ENCODE data around the gene MOGAT2. TPM values are rescaled to one million over a fixed set of nuclear protein-coding genes. Genes with fewer than 3 reads are reported as not detected.

MOGAT2 gene
- total and polyA plus RNA-seq, 2 of the 13 experiments (the other 11 are each of a cell fraction or from before 2014, with no cell fraction given) = 27.2 to 27.8 TPM

DNA sequence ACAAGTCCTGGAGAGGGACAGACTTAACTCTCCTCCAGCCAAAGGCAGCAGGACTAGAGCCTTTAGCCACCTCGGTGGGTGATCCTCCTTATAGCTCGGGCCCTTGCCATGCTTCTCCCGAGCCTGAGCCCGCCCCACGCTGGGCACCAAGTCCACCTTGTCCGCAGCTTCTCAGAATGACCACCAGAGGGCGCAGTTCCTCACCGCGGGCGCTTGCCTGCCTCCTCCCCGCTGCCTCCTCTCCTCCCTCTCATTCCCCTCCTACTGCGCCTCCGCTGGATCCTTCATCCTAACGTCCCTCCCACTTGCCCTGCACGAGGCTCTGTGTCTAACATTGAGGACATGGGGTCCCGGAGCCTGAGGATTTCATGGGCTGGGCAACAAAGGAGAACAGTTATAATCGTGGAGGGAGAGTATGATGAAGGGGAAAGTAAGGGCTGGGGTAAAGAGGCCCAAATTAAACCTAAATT lies 11.3 kb upstream of the MOGAT2 start (continued):
- TF ChIP-seq, protein P1, sequence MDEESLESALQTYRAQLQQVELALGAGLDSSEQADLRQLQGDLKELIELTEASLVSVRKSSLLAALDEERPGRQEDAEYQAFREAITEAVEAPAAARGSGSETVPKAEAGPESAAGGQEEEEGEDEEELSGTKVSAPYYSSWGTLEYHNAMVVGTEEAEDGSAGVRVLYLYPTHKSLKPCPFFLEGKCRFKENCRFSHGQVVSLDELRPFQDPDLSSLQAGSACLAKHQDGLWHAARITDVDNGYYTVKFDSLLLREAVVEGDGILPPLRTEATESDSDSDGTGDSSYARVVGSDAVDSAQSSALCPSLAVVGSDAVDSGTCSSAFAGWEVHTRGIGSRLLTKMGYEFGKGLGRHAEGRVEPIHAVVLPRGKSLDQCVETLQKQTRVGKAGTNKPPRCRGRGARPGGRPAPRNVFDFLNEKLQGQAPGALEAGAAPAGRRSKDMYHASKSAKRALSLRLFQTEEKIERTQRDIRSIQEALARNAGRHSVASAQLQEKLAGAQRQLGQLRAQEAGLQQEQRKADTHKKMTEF (CRISPR knock-in tag; IDR thresholded peaks at IDR 0.05) = no peak
- no peak for TF ChIP-seq ZNF496 (CRISPR knock-in tag; IDR thresholded peaks at IDR 0.05; ENCODE audit: insufficient replicate concordance)
- TF ChIP-seq, protein P2, sequence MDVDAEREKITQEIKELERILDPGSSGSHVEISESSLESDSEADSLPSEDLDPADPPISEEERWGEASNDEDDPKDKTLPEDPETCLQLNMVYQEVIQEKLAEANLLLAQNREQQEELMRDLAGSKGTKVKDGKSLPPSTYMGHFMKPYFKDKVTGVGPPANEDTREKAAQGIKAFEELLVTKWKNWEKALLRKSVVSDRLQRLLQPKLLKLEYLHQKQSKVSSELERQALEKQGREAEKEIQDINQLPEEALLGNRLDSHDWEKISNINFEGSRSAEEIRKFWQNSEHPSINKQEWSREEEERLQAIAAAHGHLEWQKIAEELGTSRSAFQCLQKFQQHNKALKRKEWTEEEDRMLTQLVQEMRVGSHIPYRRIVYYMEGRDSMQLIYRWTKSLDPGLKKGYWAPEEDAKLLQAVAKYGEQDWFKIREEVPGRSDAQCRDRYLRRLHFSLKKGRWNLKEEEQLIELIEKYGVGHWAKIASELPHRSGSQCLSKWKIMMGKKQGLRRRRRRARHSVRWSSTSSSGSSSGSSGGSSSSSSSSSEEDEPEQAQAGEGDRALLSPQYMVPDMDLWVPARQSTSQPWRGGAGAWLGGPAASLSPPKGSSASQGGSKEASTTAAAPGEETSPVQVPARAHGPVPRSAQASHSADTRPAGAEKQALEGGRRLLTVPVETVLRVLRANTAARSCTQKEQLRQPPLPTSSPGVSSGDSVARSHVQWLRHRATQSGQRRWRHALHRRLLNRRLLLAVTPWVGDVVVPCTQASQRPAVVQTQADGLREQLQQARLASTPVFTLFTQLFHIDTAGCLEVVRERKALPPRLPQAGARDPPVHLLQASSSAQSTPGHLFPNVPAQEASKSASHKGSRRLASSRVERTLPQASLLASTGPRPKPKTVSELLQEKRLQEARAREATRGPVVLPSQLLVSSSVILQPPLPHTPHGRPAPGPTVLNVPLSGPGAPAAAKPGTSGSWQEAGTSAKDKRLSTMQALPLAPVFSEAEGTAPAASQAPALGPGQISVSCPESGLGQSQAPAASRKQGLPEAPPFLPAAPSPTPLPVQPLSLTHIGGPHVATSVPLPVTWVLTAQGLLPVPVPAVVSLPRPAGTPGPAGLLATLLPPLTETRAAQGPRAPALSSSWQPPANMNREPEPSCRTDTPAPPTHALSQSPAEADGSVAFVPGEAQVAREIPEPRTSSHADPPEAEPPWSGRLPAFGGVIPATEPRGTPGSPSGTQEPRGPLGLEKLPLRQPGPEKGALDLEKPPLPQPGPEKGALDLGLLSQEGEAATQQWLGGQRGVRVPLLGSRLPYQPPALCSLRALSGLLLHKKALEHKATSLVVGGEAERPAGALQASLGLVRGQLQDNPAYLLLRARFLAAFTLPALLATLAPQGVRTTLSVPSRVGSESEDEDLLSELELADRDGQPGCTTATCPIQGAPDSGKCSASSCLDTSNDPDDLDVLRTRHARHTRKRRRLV (CRISPR knock-in tag; IDR thresholded peaks at IDR 0.05) = no peak
- TF ChIP-seq, protein P3, sequence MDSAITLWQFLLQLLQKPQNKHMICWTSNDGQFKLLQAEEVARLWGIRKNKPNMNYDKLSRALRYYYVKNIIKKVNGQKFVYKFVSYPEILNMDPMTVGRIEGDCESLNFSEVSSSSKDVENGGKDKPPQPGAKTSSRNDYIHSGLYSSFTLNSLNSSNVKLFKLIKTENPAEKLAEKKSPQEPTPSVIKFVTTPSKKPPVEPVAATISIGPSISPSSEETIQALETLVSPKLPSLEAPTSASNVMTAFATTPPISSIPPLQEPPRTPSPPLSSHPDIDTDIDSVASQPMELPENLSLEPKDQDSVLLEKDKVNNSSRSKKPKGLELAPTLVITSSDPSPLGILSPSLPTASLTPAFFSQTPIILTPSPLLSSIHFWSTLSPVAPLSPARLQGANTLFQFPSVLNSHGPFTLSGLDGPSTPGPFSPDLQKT (CRISPR knock-in tag; IDR thresholded peaks at IDR 0.05; ENCODE audit: borderline replicate concordance) = no peak
- TF ChIP-seq KDM5A (IDR thresholded peaks at IDR 0.05; ENCODE audit: borderline replicate concordance, low read length) = no peak
- no peak for TF ChIP-seq ARHGAP35 (CRISPR knock-in tag; IDR thresholded peaks at IDR 0.05; ENCODE audit: borderline replicate concordance)
- TF ChIP-seq CC2D1A (CRISPR knock-in tag; IDR thresholded peaks at IDR 0.05) = no peak
- no peak for TF ChIP-seq NR1H2 (CRISPR knock-in tag; IDR thresholded peaks at IDR 0.05; ENCODE audit: borderline replicate concordance, low read depth)
- TF ChIP-seq MLLT10 (CRISPR knock-in tag; IDR thresholded peaks at IDR 0.05) = no peak
- no peak for TF ChIP-seq ZNF230 (CRISPR knock-in tag; IDR thresholded peaks at IDR 0.05)
- TF ChIP-seq, protein P4, sequence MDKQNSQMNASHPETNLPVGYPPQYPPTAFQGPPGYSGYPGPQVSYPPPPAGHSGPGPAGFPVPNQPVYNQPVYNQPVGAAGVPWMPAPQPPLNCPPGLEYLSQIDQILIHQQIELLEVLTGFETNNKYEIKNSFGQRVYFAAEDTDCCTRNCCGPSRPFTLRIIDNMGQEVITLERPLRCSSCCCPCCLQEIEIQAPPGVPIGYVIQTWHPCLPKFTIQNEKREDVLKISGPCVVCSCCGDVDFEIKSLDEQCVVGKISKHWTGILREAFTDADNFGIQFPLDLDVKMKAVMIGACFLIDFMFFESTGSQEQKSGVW (CRISPR knock-in tag; IDR thresholded peaks at IDR 0.05; ENCODE audit: borderline replicate concordance) = no peak
- TF ChIP-seq SRSF4 (IDR thresholded peaks at IDR 0.05; ENCODE audit: low read depth, low read length, poor library complexity, severe bottlenecking) = no peak
- TF ChIP-seq ZNF782 (CRISPR knock-in tag; IDR thresholded peaks at IDR 0.05; ENCODE audit: borderline replicate concordance) = 0 out of 2 replicates have a peak, but pooled peaks have one; percentile 42
- no peak for TF ChIP-seq NR2F1 (CRISPR knock-in tag; IDR thresholded peaks at IDR 0.05)
- TF ChIP-seq, protein P5, sequence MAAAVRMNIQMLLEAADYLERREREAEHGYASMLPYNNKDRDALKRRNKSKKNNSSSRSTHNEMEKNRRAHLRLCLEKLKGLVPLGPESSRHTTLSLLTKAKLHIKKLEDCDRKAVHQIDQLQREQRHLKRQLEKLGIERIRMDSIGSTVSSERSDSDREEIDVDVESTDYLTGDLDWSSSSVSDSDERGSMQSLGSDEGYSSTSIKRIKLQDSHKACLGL (CRISPR knock-in tag; IDR thresholded peaks at IDR 0.05) = no peak
- TF ChIP-seq ZNF33A (CRISPR knock-in tag; IDR thresholded peaks at IDR 0.05; ENCODE audit: borderline replicate concordance) = no peak
